Fibroblast of the aortic adventitia (primary cell): ENCODE measurements around the gene SERPINB11. TPM values are rescaled to one million over a fixed set of nuclear protein-coding genes. Genes with fewer than 3 reads are reported as not detected.
"Not testable (repeated sequence)": the region's sequence is repeated elsewhere in the genome, so short reads cannot be mapped to it uniquely, and the experiment has no call there.

Experiments used
- DNase-seq: peaks from one replicate; pipeline ENCODE4 v3.0.0-alpha.2; 2010; ENCODE audit warnings: low read depth
- H3K4me3 ChIP-seq: 2 replicates; pipeline ENCODE4 v1.5.1; 2011; ENCODE audit warnings: low read depth, mild to moderate bottlenecking, control low read depth, low read length, moderate library complexity
- total RNA-seq: library from RNA; depleted of rRNA; stranded (reverse); fragments of >200 nt; gene quantifications from 2 replicates; pipeline ENCODE4 v1.2.3, GENCODE V29; 2012; ENCODE audit warnings: low replicate concordance
- TF ChIP-seq, protein P1 (sequence below): IDR thresholded peaks from 2 replicates; pipeline ENCODE4 v1.5.1; 2011; ENCODE audit warnings: mild to moderate bottlenecking, low read length, control low read depth, inconsistent platforms; ENCODE audit not compliant: insufficient read depth

SERPINB11 gene, protein sequence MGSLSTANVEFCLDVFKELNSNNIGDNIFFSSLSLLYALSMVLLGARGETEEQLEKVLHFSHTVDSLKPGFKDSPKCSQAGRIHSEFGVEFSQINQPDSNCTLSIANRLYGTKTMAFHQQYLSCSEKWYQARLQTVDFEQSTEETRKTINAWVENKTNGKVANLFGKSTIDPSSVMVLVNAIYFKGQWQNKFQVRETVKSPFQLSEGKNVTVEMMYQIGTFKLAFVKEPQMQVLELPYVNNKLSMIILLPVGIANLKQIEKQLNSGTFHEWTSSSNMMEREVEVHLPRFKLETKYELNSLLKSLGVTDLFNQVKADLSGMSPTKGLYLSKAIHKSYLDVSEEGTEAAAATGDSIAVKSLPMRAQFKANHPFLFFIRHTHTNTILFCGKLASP
- total RNA-seq: not detected in 2 replicates

DNA sequence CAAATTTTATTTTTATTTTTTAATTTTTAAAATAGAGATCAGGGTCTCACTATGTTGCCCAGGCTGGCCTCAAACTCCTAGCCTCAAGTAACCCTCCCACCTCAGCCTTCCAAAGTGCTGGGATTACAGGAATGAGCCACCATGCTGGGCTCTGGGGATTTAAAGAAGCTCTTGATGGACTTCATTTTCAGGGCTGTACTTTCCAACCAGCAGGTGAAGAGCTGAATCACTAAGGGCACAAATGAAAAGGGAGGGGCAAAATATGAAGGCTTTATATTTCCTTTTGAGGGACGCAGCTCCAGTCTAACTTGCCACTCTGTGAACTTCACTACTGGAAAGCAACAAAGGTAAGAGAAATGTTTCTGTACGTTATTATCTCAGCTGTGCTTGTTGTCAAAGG is at the start of gene SERPINB11:
Gene SERPINB11, plus strand, starts transcription at position 301 of the 400 bp plus-strand sequence. CDS start 7,234 bp downstream, outside the sequence.
- no peak within 1 kb of the TSS for H3K4me3 ChIP-seq
- TF ChIP-seq, protein P1, sequence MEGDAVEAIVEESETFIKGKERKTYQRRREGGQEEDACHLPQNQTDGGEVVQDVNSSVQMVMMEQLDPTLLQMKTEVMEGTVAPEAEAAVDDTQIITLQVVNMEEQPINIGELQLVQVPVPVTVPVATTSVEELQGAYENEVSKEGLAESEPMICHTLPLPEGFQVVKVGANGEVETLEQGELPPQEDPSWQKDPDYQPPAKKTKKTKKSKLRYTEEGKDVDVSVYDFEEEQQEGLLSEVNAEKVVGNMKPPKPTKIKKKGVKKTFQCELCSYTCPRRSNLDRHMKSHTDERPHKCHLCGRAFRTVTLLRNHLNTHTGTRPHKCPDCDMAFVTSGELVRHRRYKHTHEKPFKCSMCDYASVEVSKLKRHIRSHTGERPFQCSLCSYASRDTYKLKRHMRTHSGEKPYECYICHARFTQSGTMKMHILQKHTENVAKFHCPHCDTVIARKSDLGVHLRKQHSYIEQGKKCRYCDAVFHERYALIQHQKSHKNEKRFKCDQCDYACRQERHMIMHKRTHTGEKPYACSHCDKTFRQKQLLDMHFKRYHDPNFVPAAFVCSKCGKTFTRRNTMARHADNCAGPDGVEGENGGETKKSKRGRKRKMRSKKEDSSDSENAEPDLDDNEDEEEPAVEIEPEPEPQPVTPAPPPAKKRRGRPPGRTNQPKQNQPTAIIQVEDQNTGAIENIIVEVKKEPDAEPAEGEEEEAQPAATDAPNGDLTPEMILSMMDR: no peak
- no peak for DNase-seq

GRCh38 chr18:63658920-63659319 is 43.8 kb upstream of the SERPINB11 start:
- H3K4me3 ChIP-seq: not testable (repeated sequence)
- DNase-seq: peak; percentile 23

DNA sequence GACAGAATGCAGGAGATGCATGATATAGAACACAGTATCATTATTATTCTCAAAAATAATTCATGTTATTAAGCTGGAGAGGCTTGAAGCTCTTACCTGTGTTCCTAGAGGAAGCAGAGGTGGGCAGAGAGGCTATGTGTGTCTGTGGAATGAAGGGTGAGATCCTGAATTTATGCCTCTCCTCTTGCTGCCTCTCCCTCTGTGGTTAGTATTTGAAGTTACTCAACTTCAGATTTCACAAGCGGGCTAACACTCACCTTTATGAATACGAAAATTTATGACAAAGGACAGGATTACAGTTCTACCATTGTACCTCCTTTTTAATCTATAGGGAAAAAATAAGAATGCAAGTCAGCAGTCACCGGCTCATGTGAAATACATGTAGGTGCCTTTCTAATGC is 41.0 kb upstream of the SERPINB11 start, which contains the start of gene SERPINB3:
Gene SERPINB3, minus strand, starts transcription at position 144 of the 400 bp plus-strand sequence. CDS start 677 bp downstream, outside the sequence.
- DNase-seq, H3K4me3 ChIP-seq: not testable (repeated sequence)

- no peak overlapping the region for H3K4me3 ChIP-seq
- TF ChIP-seq, protein P1: no peak
- DNase-seq: no peak
Observed at GRCh38 chr18:63664571-63664970, 38.2 kb upstream of the SERPINB11 start.

GRCh38 chr18:63676526-63677323 is 26.0 kb upstream of the SERPINB11 start:
- H3K4me3 ChIP-seq: no peak overlapping the region
- TF ChIP-seq, protein P1: peak; percentile 11
- DNase-seq: no peak

- no peak overlapping the region for H3K4me3 ChIP-seq
- no peak for DNase-seq
- TF ChIP-seq, protein P1: no peak
Observed at GRCh38 chr18:63677500-63678225, 25.1 kb upstream of the SERPINB11 start.

DNA sequence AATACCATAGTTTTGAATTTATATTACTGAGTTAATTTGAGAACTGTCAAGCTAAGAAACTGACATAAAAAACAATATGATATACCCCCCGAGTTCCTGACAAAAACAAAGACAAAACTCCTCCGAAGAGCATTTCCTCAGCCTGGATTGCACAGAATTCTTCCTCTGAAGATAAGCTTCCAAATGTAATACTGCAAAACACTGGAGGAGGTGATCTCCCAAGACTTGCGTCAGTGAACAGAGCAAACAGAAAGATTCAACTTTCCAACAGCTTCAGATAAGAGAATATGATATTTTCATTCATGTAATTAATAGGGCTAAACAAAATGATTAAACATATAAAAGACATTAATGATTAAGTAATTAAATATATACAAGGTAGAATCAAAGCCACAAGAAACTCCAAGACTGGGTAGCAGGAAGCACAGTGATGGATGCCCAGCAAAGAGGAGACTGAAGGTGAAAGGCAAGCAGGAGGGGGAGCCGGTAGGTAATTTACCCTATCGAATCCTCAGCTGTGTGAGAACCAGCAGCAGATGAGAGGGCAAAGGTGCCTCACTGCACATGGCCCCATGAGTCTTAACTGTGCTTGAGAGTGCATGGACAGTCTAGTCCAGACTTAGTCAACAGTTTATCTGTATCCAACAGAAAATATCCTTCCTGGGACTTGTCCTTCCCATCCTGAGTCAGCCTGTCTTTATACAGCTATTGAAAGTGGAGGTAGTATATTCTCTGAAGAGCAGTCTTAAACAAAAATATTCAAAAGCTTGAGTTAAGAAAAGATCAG is 22.7 kb upstream of the SERPINB11 start:
- no peak for DNase-seq
- H3K4me3 ChIP-seq: no peak overlapping the region
- TF ChIP-seq, protein P1: no peak
